Measurements from ENCODE around the gene SULT1B1. TPM values are rescaled to one million over a fixed set of nuclear protein-coding genes. Genes with fewer than 3 reads are reported as not detected.

The SULT1B1 gene
- total and polyA plus RNA-seq, 2 of the 8 experiments (the other 6 are each of a cell fraction or from before 2014, with no cell fraction given), result not detected

DNA sequence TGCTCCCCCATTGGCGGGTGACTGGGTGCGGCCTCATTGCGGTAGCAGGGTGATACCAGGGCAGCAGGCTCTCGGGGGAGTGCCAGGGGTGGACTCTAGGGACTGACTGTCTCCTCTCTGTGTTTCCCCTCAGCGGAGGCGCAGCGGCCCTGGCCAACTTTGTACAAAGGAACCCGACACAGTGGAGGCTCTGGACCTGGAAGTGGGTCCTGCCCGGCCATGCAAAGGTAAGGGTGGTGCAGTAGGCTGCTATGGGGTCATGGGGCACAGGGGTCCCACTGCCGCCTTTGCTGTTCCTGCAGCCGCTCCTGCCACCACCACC, 16.3 kb downstream of the SULT1B1 start:
- Histone ChIP-seq H2BK20ac (ENCODE audit: low read length) (no peak overlapping the region), H4K5ac (ENCODE audit: insufficient read length, low read depth, low read length) (no peak overlapping the region), H3K9ac (replicated peaks in 1 of 4; ENCODE audit: extremely low read depth in 1 of 4, low read depth in 3 of 4, low read length in 3 of 4) (no peak overlapping the region), H4K20me1 (replicated peaks in 1 of 2; ENCODE audit: control insufficient read depth in 1 of 2, insufficient read depth in 2 of 2, low read length in 2 of 2) (no peaks in the 10 kb centered on the region), H3K4me1 (replicated peaks in 1 of 4; ENCODE audit: control insufficient read depth in 3 of 4, insufficient read depth in 4 of 4, low read length in 3 of 4) (no peaks in the 10 kb centered on the region), H2BK120ac (replicated peaks; ENCODE audit: low read depth, low read length) (no peak overlapping the region), H3K23me2 (ENCODE audit: low read depth, low read length) (no peaks in the 10 kb centered on the region; the same call in 1 of the 2 replicates), H3K18ac (ENCODE audit: extremely low read depth, low read length) (no peak overlapping the region), H2AFZ (ENCODE audit: low read length) (no peak overlapping the region), H3K27ac (ENCODE audit: low read depth, low read length) (no peak overlapping the region), H4K91ac (replicated peaks; ENCODE audit: insufficient read length, low read length) (no peak overlapping the region), H3K9me3 (ENCODE audit: insufficient read depth in 2 of 2, low read depth in 1 of 2, low read length in 1 of 2) (peaks cover 0 to 6% of the 10 kb centered on the region in 2 experiments; a peak in 1 of 4 replicates), H3K14ac (ENCODE audit: insufficient read length) (no peak overlapping the region), H3K79me2 (ENCODE audit: control insufficient read depth in 1 of 2, insufficient read depth in 2 of 2, low read length in 2 of 2) (no peaks in the 10 kb centered on the region), H3K4me2 (ENCODE audit: insufficient read depth in 1 of 2, low read depth in 2 of 2, low read length in 2 of 2) (no peak overlapping the region), H3K56ac (replicated peaks; ENCODE audit: insufficient read length, low read depth, low read length) (no peak overlapping the region), H3K27me3 (replicated peaks in 1 of 4; ENCODE audit: control insufficient read depth in 3 of 4, extremely low read depth in 1 of 4, insufficient read depth in 3 of 4, low read length in 3 of 4) (peaks cover 0 to 1% (median 0%) of the 10 kb centered on the region in 4 experiments; a peak in 1 of 7 replicates), H4K8ac (ENCODE audit: extremely low read depth, insufficient read depth, low read length) (no peak overlapping the region), H3K4me3 (ENCODE audit: extremely low read depth in 1 of 4, insufficient read depth in 2 of 4, low read depth in 3 of 4, low read length in 4 of 4) (no peak overlapping the region), H3K23ac (ENCODE audit: insufficient read length) (no peak overlapping the region), H3K4ac (replicated peaks; ENCODE audit: insufficient read length, low read depth, low read length) (no peak overlapping the region), H2BK12ac (ENCODE audit: low read depth, low read length) (no peak overlapping the region), H2BK5ac (ENCODE audit: low read depth, low read length) (no peak overlapping the region), H2AK5ac (ENCODE audit: low read depth, low read length) (no peak overlapping the region), H2BK15ac (ENCODE audit: low read length) (no peak overlapping the region), H3K36me3 (ENCODE audit: control insufficient read depth in 2 of 4, insufficient read depth in 4 of 4, low read length in 3 of 4) (no peaks in the 10 kb centered on the region), H3K79me1 (ENCODE audit: low read depth, low read length) (no peaks in the 10 kb centered on the region)
- WGBS, 2 experiments (ENCODE audit: extremely low coverage in 1 of 2, insufficient coverage in 1 of 2, insufficient read length in 1 of 2, insufficient replicate concordance in 2 of 2, low coverage in 1 of 2, low lambda C conversion rate in 2 of 2, missing lambda C conversion rate in 1 of 2), result 98% methylated on average over 11 of the region's 11 CpGs; no CpG with 5 or more reads in 1 of the 2 experiments
- DNase-seq (ENCODE audit: low read depth in 1 of 2, low spot score in 2 of 2) (no peak), FAIRE-seq (no peak)
- POLR2A ChIA-PET (ENCODE audit: partially characterized antibody), result no interaction called here
- CTCF ChIA-PET (ENCODE audit: partially characterized antibody), result no interaction called here
- TF ChIP-seq, protein P1, sequence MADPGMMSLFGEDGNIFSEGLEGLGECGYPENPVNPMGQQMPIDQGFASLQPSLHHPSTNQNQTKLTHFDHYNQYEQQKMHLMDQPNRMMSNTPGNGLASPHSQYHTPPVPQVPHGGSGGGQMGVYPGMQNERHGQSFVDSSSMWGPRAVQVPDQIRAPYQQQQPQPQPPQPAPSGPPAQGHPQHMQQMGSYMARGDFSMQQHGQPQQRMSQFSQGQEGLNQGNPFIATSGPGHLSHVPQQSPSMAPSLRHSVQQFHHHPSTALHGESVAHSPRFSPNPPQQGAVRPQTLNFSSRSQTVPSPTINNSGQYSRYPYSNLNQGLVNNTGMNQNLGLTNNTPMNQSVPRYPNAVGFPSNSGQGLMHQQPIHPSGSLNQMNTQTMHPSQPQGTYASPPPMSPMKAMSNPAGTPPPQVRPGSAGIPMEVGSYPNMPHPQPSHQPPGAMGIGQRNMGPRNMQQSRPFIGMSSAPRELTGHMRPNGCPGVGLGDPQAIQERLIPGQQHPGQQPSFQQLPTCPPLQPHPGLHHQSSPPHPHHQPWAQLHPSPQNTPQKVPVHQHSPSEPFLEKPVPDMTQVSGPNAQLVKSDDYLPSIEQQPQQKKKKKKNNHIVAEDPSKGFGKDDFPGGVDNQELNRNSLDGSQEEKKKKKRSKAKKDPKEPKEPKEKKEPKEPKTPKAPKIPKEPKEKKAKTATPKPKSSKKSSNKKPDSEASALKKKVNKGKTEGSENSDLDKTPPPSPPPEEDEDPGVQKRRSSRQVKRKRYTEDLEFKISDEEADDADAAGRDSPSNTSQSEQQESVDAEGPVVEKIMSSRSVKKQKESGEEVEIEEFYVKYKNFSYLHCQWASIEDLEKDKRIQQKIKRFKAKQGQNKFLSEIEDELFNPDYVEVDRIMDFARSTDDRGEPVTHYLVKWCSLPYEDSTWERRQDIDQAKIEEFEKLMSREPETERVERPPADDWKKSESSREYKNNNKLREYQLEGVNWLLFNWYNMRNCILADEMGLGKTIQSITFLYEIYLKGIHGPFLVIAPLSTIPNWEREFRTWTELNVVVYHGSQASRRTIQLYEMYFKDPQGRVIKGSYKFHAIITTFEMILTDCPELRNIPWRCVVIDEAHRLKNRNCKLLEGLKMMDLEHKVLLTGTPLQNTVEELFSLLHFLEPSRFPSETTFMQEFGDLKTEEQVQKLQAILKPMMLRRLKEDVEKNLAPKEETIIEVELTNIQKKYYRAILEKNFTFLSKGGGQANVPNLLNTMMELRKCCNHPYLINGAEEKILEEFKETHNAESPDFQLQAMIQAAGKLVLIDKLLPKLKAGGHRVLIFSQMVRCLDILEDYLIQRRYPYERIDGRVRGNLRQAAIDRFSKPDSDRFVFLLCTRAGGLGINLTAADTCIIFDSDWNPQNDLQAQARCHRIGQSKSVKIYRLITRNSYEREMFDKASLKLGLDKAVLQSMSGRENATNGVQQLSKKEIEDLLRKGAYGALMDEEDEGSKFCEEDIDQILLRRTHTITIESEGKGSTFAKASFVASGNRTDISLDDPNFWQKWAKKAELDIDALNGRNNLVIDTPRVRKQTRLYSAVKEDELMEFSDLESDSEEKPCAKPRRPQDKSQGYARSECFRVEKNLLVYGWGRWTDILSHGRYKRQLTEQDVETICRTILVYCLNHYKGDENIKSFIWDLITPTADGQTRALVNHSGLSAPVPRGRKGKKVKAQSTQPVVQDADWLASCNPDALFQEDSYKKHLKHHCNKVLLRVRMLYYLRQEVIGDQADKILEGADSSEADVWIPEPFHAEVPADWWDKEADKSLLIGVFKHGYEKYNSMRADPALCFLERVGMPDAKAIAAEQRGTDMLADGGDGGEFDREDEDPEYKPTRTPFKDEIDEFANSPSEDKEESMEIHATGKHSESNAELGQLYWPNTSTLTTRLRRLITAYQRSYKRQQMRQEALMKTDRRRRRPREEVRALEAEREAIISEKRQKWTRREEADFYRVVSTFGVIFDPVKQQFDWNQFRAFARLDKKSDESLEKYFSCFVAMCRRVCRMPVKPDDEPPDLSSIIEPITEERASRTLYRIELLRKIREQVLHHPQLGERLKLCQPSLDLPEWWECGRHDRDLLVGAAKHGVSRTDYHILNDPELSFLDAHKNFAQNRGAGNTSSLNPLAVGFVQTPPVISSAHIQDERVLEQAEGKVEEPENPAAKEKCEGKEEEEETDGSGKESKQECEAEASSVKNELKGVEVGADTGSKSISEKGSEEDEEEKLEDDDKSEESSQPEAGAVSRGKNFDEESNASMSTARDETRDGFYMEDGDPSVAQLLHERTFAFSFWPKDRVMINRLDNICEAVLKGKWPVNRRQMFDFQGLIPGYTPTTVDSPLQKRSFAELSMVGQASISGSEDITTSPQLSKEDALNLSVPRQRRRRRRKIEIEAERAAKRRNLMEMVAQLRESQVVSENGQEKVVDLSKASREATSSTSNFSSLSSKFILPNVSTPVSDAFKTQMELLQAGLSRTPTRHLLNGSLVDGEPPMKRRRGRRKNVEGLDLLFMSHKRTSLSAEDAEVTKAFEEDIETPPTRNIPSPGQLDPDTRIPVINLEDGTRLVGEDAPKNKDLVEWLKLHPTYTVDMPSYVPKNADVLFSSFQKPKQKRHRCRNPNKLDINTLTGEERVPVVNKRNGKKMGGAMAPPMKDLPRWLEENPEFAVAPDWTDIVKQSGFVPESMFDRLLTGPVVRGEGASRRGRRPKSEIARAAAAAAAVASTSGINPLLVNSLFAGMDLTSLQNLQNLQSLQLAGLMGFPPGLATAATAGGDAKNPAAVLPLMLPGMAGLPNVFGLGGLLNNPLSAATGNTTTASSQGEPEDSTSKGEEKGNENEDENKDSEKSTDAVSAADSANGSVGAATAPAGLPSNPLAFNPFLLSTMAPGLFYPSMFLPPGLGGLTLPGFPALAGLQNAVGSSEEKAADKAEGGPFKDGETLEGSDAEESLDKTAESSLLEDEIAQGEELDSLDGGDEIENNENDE (IDR thresholded peaks at IDR 0.05; ENCODE audit: insufficient replicate concordance, low read length), result no peak
